Natural killer cell (primary cell): ENCODE data around the gene DCLRE1A. TPM values are rescaled to one million over a fixed set of nuclear protein-coding genes. Genes with fewer than 3 reads are reported as not detected.

ENCODE experiments used
- ATAC-seq, 3 donors: fragments of 150-1000 bp in 2 of 3; fragments of 200-7000 bp in 1 of 3; cut with Tn5 transposase; 1 replicate in 1 of 3; 2 replicates in 2 of 3; pipeline ENCODE4 v1.10.0; 2021; ENCODE audit warnings: mild to moderate bottlenecking in 2 of 3, moderate library complexity in 2 of 3
- DNase-seq, 2 donors: peaks; one replicate each; pipeline versions ENCODE4 v3.0.0 to v3.0.0-alpha.2; 2013 to 2021; ENCODE audit warnings: mixed read lengths in 1 of 2
- H3K27ac ChIP-seq: one replicate; pipeline ENCODE4 v1.5.1; 2013; ENCODE audit warnings: mild to moderate bottlenecking, low read length
- H3K27me3 ChIP-seq: one replicate; pipeline ENCODE4 v1.6.1; 2013; ENCODE audit warnings: low read length; ENCODE audit not compliant: control insufficient read depth, insufficient read depth
- H3K36me3 ChIP-seq: one replicate; pipeline ENCODE4 v1.6.1; 2013; ENCODE audit warnings: low read length; ENCODE audit not compliant: control insufficient read depth, insufficient read depth
- H3K4me1 ChIP-seq: one replicate; pipeline ENCODE4 v1.6.1; 2013; ENCODE audit warnings: low read length; ENCODE audit not compliant: control insufficient read depth, insufficient read depth
- H3K4me3 ChIP-seq: one replicate; pipeline ENCODE4 v1.5.1; 2013; ENCODE audit warnings: low read length
- H3K9me3 ChIP-seq: one replicate; pipeline ENCODE4 v1.6.1; 2013; ENCODE audit warnings: low read length; ENCODE audit not compliant: control insufficient read depth, insufficient read depth
- H3K27ac Mint-ChIP-seq, 2 donors: one replicate each; pipeline ENCODE4 v1.8.0; 2022; ENCODE audit warnings: mild to moderate bottlenecking in 2 of 2, mixed read lengths in 2 of 2, moderate library complexity in 1 of 2
- H3K27me3 Mint-ChIP-seq, 2 donors: one replicate each; pipeline ENCODE4 v1.8.0; 2022; ENCODE audit warnings: low read depth in 2 of 2, mixed read lengths in 2 of 2
- H3K36me3 Mint-ChIP-seq: one replicate; pipeline ENCODE4 v1.8.0; 2022; ENCODE audit warnings: mixed read lengths
- H3K4me1 Mint-ChIP-seq, 2 donors: one replicate each; pipeline ENCODE4 v1.8.0; 2022; ENCODE audit warnings: mixed read lengths in 2 of 2
- H3K4me3 Mint-ChIP-seq: one replicate; pipeline ENCODE4 v1.8.0; 2022; ENCODE audit warnings: mild to moderate bottlenecking, moderate library complexity, mixed read lengths
- H3K9me3 Mint-ChIP-seq, 2 donors: one replicate each; pipeline ENCODE4 v1.8.0; 2022; ENCODE audit warnings: mixed read lengths in 2 of 2
- WGBS: methylation state at CpG from one replicate; pipeline ENCODE4 v1.1.7; 2013; ENCODE audit warnings: missing lambda C conversion rate; ENCODE audit not compliant: insufficient coverage; 5-methylcytosine and 5-hydroxymethylcytosine counted together
- intact Hi-C: fragments of 100-400 bp; cut with micrococcal nuclease; formaldehyde crosslinking; loops from one replicate; pipeline ENCODE4 v1.14.2; 2022
- total RNA-seq, 4 donors: library from RNA; stranded (reverse); fragments of 120-200 nt in 1 of 4; gene quantifications; one replicate each; pipeline versions ENCODE4 v1.2.3 to v1.2.4, GENCODE V29; 2013 to 2022
- TF ChIP-seq, protein P1 (sequence below): fragments of 200-600 bp; IDR thresholded peaks from one replicate; pipeline ENCODE4 v1.8.0; 2022; ENCODE audit warnings: antibody characterized with exemption

Gene DCLRE1A
- total RNA-seq, 3 donors from 2014 or later (not counting 1 experiment from before 2014, with no cell fraction given) = 4.4 to 5.9 (median 5.2) TPM

DNA sequence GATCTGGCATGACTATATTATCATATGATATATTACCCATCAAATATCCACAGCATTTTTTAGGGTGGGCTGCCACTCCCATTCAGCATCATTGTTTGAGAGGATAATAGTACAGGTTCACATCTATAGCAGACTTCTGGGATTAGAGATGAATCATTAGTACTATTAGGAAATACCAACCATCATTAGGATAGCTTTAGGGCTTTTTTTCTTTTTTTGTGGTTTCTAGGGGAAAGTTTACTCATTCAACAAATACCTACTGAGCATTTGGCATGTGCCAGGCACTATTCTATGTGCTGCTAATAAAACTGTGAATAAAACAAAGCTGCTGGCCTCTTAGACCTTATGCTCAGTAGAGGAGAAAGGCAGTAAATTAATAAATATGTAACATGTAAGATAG, 41.1 kb upstream of the DCLRE1A start:
- no peaks in the 10 kb centered on the region for H3K9me3 ChIP-seq
- H3K36me3 ChIP-seq = peaks cover 13% of the 10 kb centered on the region
- Mint-ChIP-seq H3K4me1 (peaks cover 5 to 8% of the 10 kb centered on the region in 2 donors), H3K36me3 (no peaks in the 10 kb centered on the region), H3K9me3 (no peaks in the 10 kb centered on the region), H3K4me3 (no peak overlapping the region), H3K27me3 (no peaks in the 10 kb centered on the region), H3K27ac (no peak overlapping the region)
- ATAC-seq (no peak), DNase-seq (no peak)
- no peaks in the 10 kb centered on the region for H3K4me1 ChIP-seq
- H3K27ac ChIP-seq = no peak overlapping the region
- H3K4me3 ChIP-seq = no peak overlapping the region
- intact Hi-C loops = no loop called here
- no peaks in the 10 kb centered on the region for H3K27me3 ChIP-seq
- TF ChIP-seq, protein P1, sequence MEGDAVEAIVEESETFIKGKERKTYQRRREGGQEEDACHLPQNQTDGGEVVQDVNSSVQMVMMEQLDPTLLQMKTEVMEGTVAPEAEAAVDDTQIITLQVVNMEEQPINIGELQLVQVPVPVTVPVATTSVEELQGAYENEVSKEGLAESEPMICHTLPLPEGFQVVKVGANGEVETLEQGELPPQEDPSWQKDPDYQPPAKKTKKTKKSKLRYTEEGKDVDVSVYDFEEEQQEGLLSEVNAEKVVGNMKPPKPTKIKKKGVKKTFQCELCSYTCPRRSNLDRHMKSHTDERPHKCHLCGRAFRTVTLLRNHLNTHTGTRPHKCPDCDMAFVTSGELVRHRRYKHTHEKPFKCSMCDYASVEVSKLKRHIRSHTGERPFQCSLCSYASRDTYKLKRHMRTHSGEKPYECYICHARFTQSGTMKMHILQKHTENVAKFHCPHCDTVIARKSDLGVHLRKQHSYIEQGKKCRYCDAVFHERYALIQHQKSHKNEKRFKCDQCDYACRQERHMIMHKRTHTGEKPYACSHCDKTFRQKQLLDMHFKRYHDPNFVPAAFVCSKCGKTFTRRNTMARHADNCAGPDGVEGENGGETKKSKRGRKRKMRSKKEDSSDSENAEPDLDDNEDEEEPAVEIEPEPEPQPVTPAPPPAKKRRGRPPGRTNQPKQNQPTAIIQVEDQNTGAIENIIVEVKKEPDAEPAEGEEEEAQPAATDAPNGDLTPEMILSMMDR = no peak

DNA sequence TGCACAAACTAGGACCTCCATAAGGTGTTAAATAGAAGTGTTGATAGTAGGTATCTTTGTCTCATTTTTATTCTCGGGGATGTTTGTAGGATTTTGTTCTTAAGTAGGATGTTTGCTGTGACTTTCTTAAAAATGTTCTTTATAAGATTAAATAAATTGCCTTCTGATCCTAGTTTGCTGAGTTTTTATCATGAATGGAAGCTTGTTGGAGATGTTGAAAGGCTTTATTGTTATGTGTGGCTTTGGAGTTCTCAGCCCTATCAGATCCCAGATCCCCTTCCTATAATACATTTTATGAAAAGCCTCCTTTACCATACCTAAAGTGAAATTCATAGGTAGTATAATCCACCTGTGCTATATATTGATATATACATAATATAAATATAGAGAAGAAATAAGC, 40.7 kb upstream of the DCLRE1A start:
- H3K4me1 ChIP-seq = no peaks in the 10 kb centered on the region
- H3K36me3 ChIP-seq = peaks cover 13% of the 10 kb centered on the region
- intact Hi-C loops = no loop called here
- H3K4me3 Mint-ChIP-seq = no peak overlapping the region
- ATAC-seq = no peak
- no peaks in the 10 kb centered on the region for H3K27me3 Mint-ChIP-seq
- H3K4me1 Mint-ChIP-seq = peaks cover 5 to 8% of the 10 kb centered on the region in 2 donors
- 80% methylated on average over 1 of the region's 1 CpG for WGBS
- no peaks in the 10 kb centered on the region for H3K9me3 Mint-ChIP-seq
- H3K4me3 ChIP-seq = no peak overlapping the region
- no peak overlapping the region for H3K27ac Mint-ChIP-seq
- H3K27ac ChIP-seq = no peak overlapping the region
- TF ChIP-seq, protein P1 = no peak
- no peak for DNase-seq
- no peaks in the 10 kb centered on the region for H3K9me3 ChIP-seq
- no peaks in the 10 kb centered on the region for H3K27me3 ChIP-seq
- H3K36me3 Mint-ChIP-seq = no peaks in the 10 kb centered on the region

DNA sequence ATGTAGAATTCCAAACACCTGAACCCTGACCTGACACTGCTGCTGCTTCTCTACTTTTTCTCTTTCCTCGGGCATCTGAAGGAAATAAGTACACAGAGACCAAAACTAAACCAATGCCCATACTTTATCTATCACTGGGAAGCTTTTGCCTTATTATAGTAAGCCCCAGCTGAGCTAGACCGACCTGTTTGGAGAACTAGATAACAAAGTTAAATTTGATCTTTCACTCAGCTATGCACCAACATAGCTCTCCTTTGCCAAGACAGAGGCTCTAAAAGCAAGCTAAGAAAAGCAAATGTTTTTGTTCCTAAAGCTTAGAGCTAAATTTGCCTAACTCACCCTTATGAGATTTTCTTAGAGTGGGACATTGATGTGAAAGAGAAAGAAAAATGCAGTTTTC, 39.7 kb upstream of the DCLRE1A start:
- Histone ChIP-seq H3K4me1 (no peaks in the 10 kb centered on the region), H3K27me3 (no peaks in the 10 kb centered on the region), H3K36me3 (peaks cover 13% of the 10 kb centered on the region), H3K27ac (no peak overlapping the region), H3K4me3 (no peak overlapping the region), H3K9me3 (no peaks in the 10 kb centered on the region)
- H3K4me3 Mint-ChIP-seq = no peak overlapping the region
- no peak for DNase-seq
- no peak for ATAC-seq
- 100% methylated on average over 2 of the region's 2 CpGs for WGBS
- H3K27ac Mint-ChIP-seq = no peak overlapping the region
- TF ChIP-seq, protein P1 = no peak
- no peaks in the 10 kb centered on the region for H3K9me3 Mint-ChIP-seq
- intact Hi-C loops = no loop called here
- H3K27me3 Mint-ChIP-seq = no peaks in the 10 kb centered on the region
- no peaks in the 10 kb centered on the region for H3K36me3 Mint-ChIP-seq
- peaks cover 5 to 8% of the 10 kb centered on the region in 2 donors for H3K4me1 Mint-ChIP-seq

GRCh38 chr10:113891476-113891875, 37.6 kb upstream of the DCLRE1A start:
- intact Hi-C loops = no loop called here
- ATAC-seq (no peak), DNase-seq (no peak)
- no peaks in the 10 kb centered on the region for H3K27me3 Mint-ChIP-seq
- H3K4me3 ChIP-seq = no peak overlapping the region
- peaks cover 6% of the 10 kb centered on the region for H3K36me3 Mint-ChIP-seq
- peaks cover 11% of the 10 kb centered on the region for H3K36me3 ChIP-seq
- no peaks in the 10 kb centered on the region for H3K4me1 ChIP-seq
- H3K27ac Mint-ChIP-seq = no peak overlapping the region
- H3K4me3 Mint-ChIP-seq = no peak overlapping the region
- no peaks in the 10 kb centered on the region for H3K9me3 ChIP-seq
- TF ChIP-seq, protein P1 = no peak
- H3K27me3 ChIP-seq = no peaks in the 10 kb centered on the region
- no peak overlapping the region for H3K27ac ChIP-seq
- 96% methylated on average over 3 of the region's 3 CpGs for WGBS
- H3K9me3 Mint-ChIP-seq = no peaks in the 10 kb centered on the region
- peaks cover 5 to 8% of the 10 kb centered on the region in 2 donors for H3K4me1 Mint-ChIP-seq
